H9 (cell line): ENCODE measurements around the gene TFR2. TPM values are rescaled to one million over a fixed set of nuclear protein-coding genes. Genes with fewer than 3 reads are reported as not detected.
A peak's percentile ranks its signal among the peaks of the same experiment; 100 is the strongest.

Source experiments
- DNase-seq: peaks from one replicate; pipeline ENCODE4 v3.0.0-alpha.2; 2017
- H2AFZ ChIP-seq: one replicate; pipeline ENCODE4 v1.6.1; 2013; ENCODE audit warnings: mild to moderate bottlenecking, low read length, control low read depth, moderate library complexity
- H2AK5ac ChIP-seq: 2 replicates; pipeline ENCODE4 v1.6.1; 2013; ENCODE audit warnings: low read length, control low read depth, mixed read lengths; ENCODE audit not compliant: insufficient read length
- H2BK120ac ChIP-seq: one replicate; pipeline ENCODE4 v1.6.1; 2013; ENCODE audit warnings: low read depth, mild to moderate bottlenecking, low read length, control low read depth, inconsistent platforms; ENCODE audit not compliant: poor library complexity, severe bottlenecking
- H2BK12ac ChIP-seq: 2 replicates; pipeline ENCODE4 v1.6.1; 2013; ENCODE audit warnings: low read length, control low read depth, mixed read lengths, low read depth; ENCODE audit not compliant: insufficient read length
- H2BK15ac ChIP-seq: 2 replicates; pipeline ENCODE4 v1.6.1; 2013; ENCODE audit warnings: low read depth, low read length, control low read depth
- H2BK20ac ChIP-seq: one replicate; pipeline ENCODE4 v1.6.1; 2013; ENCODE audit warnings: low read depth, mild to moderate bottlenecking, low read length, control low read depth, inconsistent platforms; ENCODE audit not compliant: poor library complexity, severe bottlenecking
- H2BK5ac ChIP-seq: 2 replicates; pipeline ENCODE4 v1.6.1; 2013; ENCODE audit warnings: low read length, control low read depth, mixed read lengths; ENCODE audit not compliant: insufficient read length
- H3K14ac ChIP-seq: 2 replicates; pipeline ENCODE4 v1.6.1; 2013; ENCODE audit warnings: low read length, control low read depth; ENCODE audit not compliant: insufficient read depth
- H3K18ac ChIP-seq: 2 replicates; pipeline ENCODE4 v1.6.1; 2013; ENCODE audit warnings: low read depth, mild to moderate bottlenecking, mixed read lengths, low read length, control low read depth; ENCODE audit not compliant: insufficient read length
- H3K23ac ChIP-seq: 2 replicates; pipeline ENCODE4 v1.6.1; 2013; ENCODE audit warnings: low read length, control low read depth, mixed read lengths, low read depth; ENCODE audit not compliant: insufficient read length
- H3K23me2 ChIP-seq: 2 replicates; pipeline ENCODE4 v1.6.1; 2013; ENCODE audit warnings: low read depth, mild to moderate bottlenecking, mixed read lengths, low read length, control low read depth; ENCODE audit not compliant: insufficient read length, poor library complexity, severe bottlenecking
- H3K27ac ChIP-seq: 2 replicates; pipeline ENCODE4 v1.5.1; 2013; ENCODE audit warnings: low read length, control low read depth, mixed read lengths, low read depth; ENCODE audit not compliant: insufficient read length
- H3K27me3 ChIP-seq: 2 replicates; pipeline ENCODE4 v1.6.1; 2013; ENCODE audit warnings: low read length, control low read depth, inconsistent platforms; ENCODE audit not compliant: insufficient read depth
- H3K4ac ChIP-seq: 2 replicates; pipeline ENCODE4 v1.6.1; 2013; ENCODE audit warnings: low read depth, mild to moderate bottlenecking, control low read depth, inconsistent platforms, low read length, moderate library complexity
- H3K4me1 ChIP-seq: 2 replicates; pipeline ENCODE4 v1.6.1; 2013; ENCODE audit warnings: low read length, control low read depth, inconsistent platforms; ENCODE audit not compliant: insufficient read depth
- H3K4me2 ChIP-seq: 2 replicates; pipeline ENCODE4 v1.6.1; 2013; ENCODE audit warnings: low read length, control low read depth, mixed read lengths; ENCODE audit not compliant: insufficient read length, insufficient read depth
- H3K56ac ChIP-seq: 2 replicates; pipeline ENCODE4 v1.6.1; 2013; ENCODE audit warnings: low read depth, mild to moderate bottlenecking, mixed read lengths, low read length, control low read depth; ENCODE audit not compliant: insufficient read length
- H3K79me1 ChIP-seq: 2 replicates; pipeline ENCODE4 v1.6.1; 2013; ENCODE audit warnings: low read depth, mild to moderate bottlenecking, moderate library complexity, low read length, control low read depth, inconsistent platforms; ENCODE audit not compliant: insufficient read depth, poor library complexity, severe bottlenecking
- H3K79me2 ChIP-seq: 2 replicates; pipeline ENCODE4 v1.6.1; 2013; ENCODE audit warnings: low read length, control low read depth, inconsistent platforms; ENCODE audit not compliant: insufficient read depth
- H3K9ac ChIP-seq: 2 replicates; pipeline ENCODE4 v1.6.1; 2013; ENCODE audit warnings: low read length, control low read depth, mixed read lengths; ENCODE audit not compliant: insufficient read length; ENCODE audit errors: extremely low read depth
- H3K9me3 ChIP-seq: one replicate; pipeline ENCODE4 v1.6.1; 2013; ENCODE audit warnings: low read depth, low read length, inconsistent platforms; ENCODE audit not compliant: control insufficient read depth
- H3T11ph ChIP-seq: one replicate; pipeline ENCODE4 v1.6.1; 2013; ENCODE audit warnings: mild to moderate bottlenecking, low read length, control low read depth, inconsistent platforms
- H4K20me1 ChIP-seq: one replicate; pipeline ENCODE4 v1.6.1; 2013; ENCODE audit not compliant: control insufficient read depth, insufficient read length, insufficient read depth
- H4K5ac ChIP-seq: 2 replicates; pipeline ENCODE4 v1.6.1; 2013; ENCODE audit warnings: low read depth, mild to moderate bottlenecking, mixed read lengths, low read length, control low read depth; ENCODE audit not compliant: insufficient read length
- H4K8ac ChIP-seq: replicated peaks from 2 replicates; pipeline ENCODE4 v1.6.1; 2013; ENCODE audit warnings: low read length, control low read depth, mixed read lengths, low read depth; ENCODE audit not compliant: insufficient read length
- H4K91ac ChIP-seq: 2 replicates; pipeline ENCODE4 v1.6.1; 2013; ENCODE audit warnings: low read depth, mild to moderate bottlenecking, moderate library complexity, mixed read lengths, low read length, control low read depth; ENCODE audit not compliant: insufficient read length
- H3K27ac Mint-ChIP-seq, 3 experiments: 2 replicates in 2 of 3; 3 replicates in 1 of 3; pipeline ENCODE4 v1.8.0; 2020 to 2021; ENCODE audit warnings: mixed read lengths in 3 of 3, mild to moderate bottlenecking in 1 of 3, moderate library complexity in 1 of 3
- H3K27me3 Mint-ChIP-seq: 2 replicates; pipeline ENCODE4 v1.8.0; 2021; ENCODE audit warnings: low read depth, mild to moderate bottlenecking, moderate library complexity, mixed read lengths
- H3K36me3 Mint-ChIP-seq, 3 experiments: 2 replicates in 2 of 3; 3 replicates in 1 of 3; pipeline ENCODE4 v1.8.0; 2020 to 2021; ENCODE audit warnings: low read depth in 3 of 3, mixed read lengths in 3 of 3; ENCODE audit not compliant: insufficient read depth in 1 of 3
- H3K4me1 Mint-ChIP-seq, 2 experiments: 2 replicates each; pipeline ENCODE4 v1.8.0; 2020; ENCODE audit warnings: mixed read lengths in 2 of 2
- H3K4me3 Mint-ChIP-seq, 2 experiments: 2 replicates in 1 of 2; 3 replicates in 1 of 2; pipeline ENCODE4 v1.8.0; 2020 to 2021; ENCODE audit warnings: mild to moderate bottlenecking in 2 of 2, mixed read lengths in 2 of 2, moderate library complexity in 1 of 2
- H3K9me3 Mint-ChIP-seq, 2 experiments: 2 replicates in 1 of 2; 3 replicates in 1 of 2; pipeline ENCODE4 v1.8.0; 2020; ENCODE audit warnings: mild to moderate bottlenecking in 2 of 2, mixed read lengths in 2 of 2, moderate library complexity in 1 of 2
- CTCF ChIP-seq: fragments of 200-600 bp; sonication (generic); conservative IDR thresholded peaks from 3 replicates; pipeline ENCODE4 v1.8.0; 2021; ENCODE audit warnings: antibody characterized with exemption, mild to moderate bottlenecking
- WGBS: extraction: QIAGEN DNeasy Blood & Tissue Kit; methylation state at CpG from one replicate; pipeline ENCODE4 v1.1.7; 2013; ENCODE audit warnings: missing lambda C conversion rate, low lambda C conversion rate, mixed read lengths; ENCODE audit not compliant: insufficient read length; ENCODE audit errors: extremely low coverage; 5-methylcytosine and 5-hydroxymethylcytosine counted together
- total RNA-seq: library from RNA; stranded (reverse); gene quantifications from 2 replicates; pipeline ENCODE4 v1.2.1, GENCODE V29; 2021

Gene TFR2
- total RNA-seq, 1 experiment from 2014 or later: 2.3 TPM

DNA sequence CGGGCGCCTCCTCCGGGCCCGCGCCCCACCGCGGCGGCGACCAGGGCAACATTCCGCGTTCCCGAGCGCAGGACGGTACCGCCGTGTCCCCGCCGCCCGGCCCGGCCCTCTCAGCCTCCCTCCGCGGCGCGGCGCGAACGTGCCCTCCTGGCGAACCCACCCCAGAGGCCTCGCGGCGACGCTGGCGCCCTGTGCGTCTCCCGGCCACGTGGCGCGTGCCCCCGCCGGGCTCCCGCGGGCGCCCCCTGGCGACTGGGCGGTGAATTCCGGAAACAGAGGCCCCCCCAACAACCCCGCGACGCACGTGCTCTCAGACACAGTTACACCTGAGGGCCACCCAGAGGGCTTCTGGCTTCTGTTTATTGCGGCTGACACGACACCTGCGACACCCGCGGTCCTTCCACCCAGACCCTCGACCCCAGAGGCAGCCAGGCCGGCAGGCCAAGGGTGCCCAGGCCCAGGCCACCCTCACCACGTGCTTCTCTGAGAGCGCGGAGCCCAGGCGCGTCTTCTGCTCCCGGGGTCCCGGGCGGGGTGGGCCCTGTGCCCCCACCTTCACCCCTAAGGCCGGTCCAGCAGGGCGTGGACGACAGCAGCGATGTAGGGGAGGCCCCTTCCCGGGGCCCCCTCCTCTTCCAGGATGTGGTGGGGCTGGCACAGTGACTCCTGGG lies 67.5 kb downstream of the TFR2 start, which contains the start of gene SAP25:
TSS of gene SAP25 (minus strand) at position 210 of the 671 bp plus-strand sequence. CDS start at position 52, 158 bp downstream.
- Histone ChIP-seq H2BK15ac (no peak within 1 kb of the TSS), H2BK120ac (no peak within 1 kb of the TSS), H4K8ac (no peak within 1 kb of the TSS), H3K23ac (no peak within 1 kb of the TSS), H3K9ac (no peak within 1 kb of the TSS), H3K27me3 (no peaks in the 10 kb centered on the region), H3K4ac (no peak within 1 kb of the TSS), H2BK20ac (no peak within 1 kb of the TSS), H4K20me1 (no peaks in the 10 kb centered on the region), H2AFZ (no peak within 1 kb of the TSS), H3K79me1 (no peaks in the 10 kb centered on the region), H3K56ac (no peak within 1 kb of the TSS), H3K79me2 (no peaks in the 10 kb centered on the region), H3K18ac (no peak within 1 kb of the TSS), H3K4me2 (no peak within 1 kb of the TSS), H3K27ac (no peak within 1 kb of the TSS), H4K5ac (no peak within 1 kb of the TSS), H4K91ac (no peak within 1 kb of the TSS), H2BK5ac (no peak within 1 kb of the TSS), H3K14ac (no peak within 1 kb of the TSS; the same call in 1 of the 2 replicates), H3K9me3 (no peaks in the 10 kb centered on the region), H3T11ph (no peak within 1 kb of the TSS), H2AK5ac (no peak within 1 kb of the TSS), H3K23me2 (peaks cover 9% of the 10 kb centered on the region), H2BK12ac (no peak within 1 kb of the TSS), H3K4me1 (peaks cover 5% of the 10 kb centered on the region; the same call in 1 of the 2 replicates)
- peaks cover 21 to 25% of the 10 kb centered on the region in 2 experiments for H3K4me1 Mint-ChIP-seq
- no peak within 1 kb of the TSS for H3K4me3 Mint-ChIP-seq
- TF ChIP-seq CTCF: peak; percentile 59
- WGBS: no CpG with 5 or more reads among the region's 70 CpGs
- peaks cover 7 to 24% (median 21%) of the 10 kb centered on the region in 3 experiments; a peak in 6 of 7 replicates for H3K36me3 Mint-ChIP-seq
- peaks cover 0 to under 1% of the 10 kb centered on the region in 2 experiments; a peak in 1 of 5 replicates for H3K9me3 Mint-ChIP-seq
- peaks cover 5% of the 10 kb centered on the region for H3K27me3 Mint-ChIP-seq
- DNase-seq: peak; percentile 70
- no peak within 1 kb of the TSS for H3K27ac Mint-ChIP-seq
